ENCODE measurements around the gene SAMD4B.
A peak's percentile ranks its signal among the peaks of the same experiment; 100 is the strongest.

Gene SAMD4B

DNA sequence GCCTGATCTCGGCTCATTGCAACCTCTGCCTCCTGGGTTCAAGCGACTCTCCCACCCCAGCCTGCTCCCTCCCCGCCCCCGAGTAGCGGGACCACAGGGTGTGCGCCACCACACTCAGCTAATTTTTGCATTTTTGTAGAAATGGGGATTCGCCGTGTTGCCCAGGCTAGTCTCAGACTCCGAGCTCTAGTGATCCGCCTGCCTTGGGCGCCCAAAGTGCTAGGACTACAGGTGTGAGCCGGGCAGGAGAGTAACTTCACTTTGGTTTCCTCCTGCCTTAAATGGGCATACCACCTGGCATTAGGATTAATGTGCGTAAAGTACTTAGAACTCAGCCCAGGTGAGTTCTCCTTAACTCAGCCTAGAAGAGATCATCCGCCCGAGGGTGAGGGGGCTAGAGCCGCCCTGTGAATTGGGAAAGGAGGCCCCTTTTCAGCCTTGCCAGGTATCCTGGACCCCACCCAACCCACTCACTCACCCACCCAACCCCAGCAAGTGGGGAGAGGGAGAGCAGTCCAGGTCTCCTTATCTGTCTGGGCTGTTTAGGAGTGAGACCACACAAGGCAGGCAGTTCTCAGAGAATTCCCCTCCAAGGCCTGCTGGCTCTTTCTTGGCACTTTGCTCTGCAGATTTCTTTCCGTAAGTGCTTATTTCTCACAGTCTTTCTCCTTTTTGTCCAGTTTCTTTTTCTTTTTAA is 63.2 kb downstream of the SAMD4B start:
- H3K4me3 ChIP-seq (ENCODE audit: low read depth, low read length) = no peak overlapping the region

GRCh38 chr19:39405958-39406655 is 63.9 kb downstream of the SAMD4B start:
- TF ChIP-seq CTCF (IDR thresholded peaks at IDR 0.05; ENCODE audit: low read depth, low read length, missing control alignments) = no peak
- in situ Hi-C loops (cut with HindIII; ENCODE audit: low sequenced_read_pairs) = no loop called here
- H3K4me3 ChIP-seq (ENCODE audit: low read depth, low read length) = peak overlapping the region; percentile 86
- DNase-seq (ENCODE audit: low read depth) = no peak

More for the DNA sequence above, 63.2 kb downstream of the SAMD4B start:
- in situ Hi-C loops (cut with HindIII; ENCODE audit: low sequenced_read_pairs) = no loop called here
- DNase-seq (ENCODE audit: low read depth) = no peak
- no peak for TF ChIP-seq CTCF (IDR thresholded peaks at IDR 0.05; ENCODE audit: low read depth, low read length, missing control alignments)

- in situ Hi-C loops (cut with HindIII; ENCODE audit: low sequenced_read_pairs) = no loop called here
- DNase-seq (ENCODE audit: low read depth) = no peak
- peak within 1 kb of the TSS; percentile 86 for H3K4me3 ChIP-seq (ENCODE audit: low read depth, low read length)
- TF ChIP-seq CTCF (IDR thresholded peaks at IDR 0.05; ENCODE audit: low read depth, low read length, missing control alignments) = no peak
Observed at GRCh38 chr19:39406656-39407409, 64.6 kb downstream of the SAMD4B start, which contains the start of gene ZFP36. Gene ZFP36 (plus strand): TSS chr19:39406847. CDS start chr19:39406905, 58 bp downstream.

DNA sequence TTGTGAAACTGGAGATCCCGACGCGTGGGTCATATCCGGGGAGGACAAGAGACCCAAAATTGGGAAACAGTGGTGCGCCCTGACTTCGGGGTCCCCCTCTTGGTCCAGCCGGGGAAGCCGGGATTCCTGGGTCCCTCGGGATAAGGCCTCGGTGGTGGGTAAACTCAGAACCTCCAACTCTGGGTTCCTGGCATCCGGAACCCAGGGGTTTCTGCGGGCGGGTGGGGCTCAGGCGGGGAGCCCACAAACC is 65.1 kb downstream of the SAMD4B start:
- no peak for DNase-seq (ENCODE audit: low read depth)
- peak overlapping the region; percentile 86 for H3K4me3 ChIP-seq (ENCODE audit: low read depth, low read length)
- TF ChIP-seq CTCF (IDR thresholded peaks at IDR 0.05; ENCODE audit: low read depth, low read length, missing control alignments) = no peak
- in situ Hi-C loops (cut with HindIII; ENCODE audit: low sequenced_read_pairs) = no loop called here

GRCh38 chr19:39407660-39408391 is 65.6 kb downstream of the SAMD4B start:
- DNase-seq (ENCODE audit: low read depth) = no peak
- no peak for TF ChIP-seq CTCF (IDR thresholded peaks at IDR 0.05; ENCODE audit: low read depth, low read length, missing control alignments)
- H3K4me3 ChIP-seq (ENCODE audit: low read depth, low read length) = peak overlapping the region; percentile 86
- in situ Hi-C loops (cut with HindIII; ENCODE audit: low sequenced_read_pairs) = no loop called here

Data from astrocyte of the cerebellum (primary cell).